C4-2B (cell line): ENCODE results near the gene NTN5.

ENCODE experiments used
- H3K27ac ChIP-seq: fragments of 450-650 bp; 2 replicates; pipeline ENCODE4 v1.5.1; 2017
- CTCF ChIP-seq: fragments of 450-650 bp; conservative IDR thresholded peaks from 2 replicates; pipeline ENCODE4 v1.5.1; 2017; ENCODE audit warnings: mild to moderate bottlenecking
- ZFX ChIP-seq: fragments of 450-650 bp; IDR thresholded peaks from 2 replicates; pipeline ENCODE4 v1.6.1; 2017

The NTN5 gene

GRCh38 chr19:48670699-48671445 is 1.9 kb downstream of the NTN5 start:
- H3K27ac ChIP-seq: no peak overlapping the region

GRCh38 chr19:48669903-48670668 is 2.7 kb downstream of the NTN5 start:
- TF ChIP-seq CTCF (no peak), ZFX (no peak)
- H3K27ac ChIP-seq: no peak overlapping the region

More at GRCh38 chr19:48670699-48671445, 1.9 kb downstream of the NTN5 start:
- TF ChIP-seq CTCF: no peak
- TF ChIP-seq ZFX: no peak

GRCh38 chr19:48668761-48669160 is 4.1 kb downstream of the NTN5 start:
- no peak for TF ChIP-seq CTCF
- no peak for TF ChIP-seq ZFX
- no peak overlapping the region for H3K27ac ChIP-seq

GRCh38 chr19:48668332-48668731 is 4.5 kb downstream of the NTN5 start:
- no peak overlapping the region for H3K27ac ChIP-seq
- TF ChIP-seq CTCF (no peak), ZFX (no peak)

GRCh38 chr19:48665786-48666185 is 7.0 kb downstream of the NTN5 start:
- no peak overlapping the region for H3K27ac ChIP-seq

GRCh38 chr19:48664476-48664875 is 8.3 kb downstream of the NTN5 start:
- no peak overlapping the region for H3K27ac ChIP-seq
- no peak for TF ChIP-seq CTCF
- no peak for TF ChIP-seq ZFX

More at GRCh38 chr19:48665786-48666185, 7.0 kb downstream of the NTN5 start:
- no peak for TF ChIP-seq CTCF
- no peak for TF ChIP-seq ZFX

GRCh38 chr19:48663667-48664066 is 9.2 kb downstream of the NTN5 start:
- TF ChIP-seq CTCF: no peak
- TF ChIP-seq ZFX: no peak
- H3K27ac ChIP-seq: no peak overlapping the region
